Measurements from ENCODE around the gene CDYL. TPM values are rescaled to one million over a fixed set of nuclear protein-coding genes. Genes with fewer than 3 reads are reported as not detected.

CDYL gene
- total RNA-seq, 2 experiments from 2014 or later, result 31.1 to 31.2 TPM

DNA sequence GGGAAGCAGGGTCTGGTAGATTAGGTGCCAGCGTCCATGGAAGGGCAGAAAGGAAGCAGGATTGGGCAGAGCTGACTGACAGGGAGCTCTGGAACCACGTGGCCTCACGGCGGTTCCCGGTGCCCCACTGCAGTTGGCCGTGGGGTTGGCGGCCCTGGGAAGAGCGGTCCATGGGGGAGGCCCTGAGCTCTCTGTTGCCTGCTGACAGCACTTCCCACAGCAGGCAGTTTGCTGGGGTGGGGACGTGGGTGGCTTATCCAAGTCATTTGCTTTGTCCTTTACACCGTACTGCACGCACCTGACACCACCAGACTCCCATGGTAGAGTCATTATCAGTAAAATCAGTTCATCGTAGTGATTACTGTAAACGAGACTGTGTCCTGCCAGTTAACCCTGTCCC is 171.5 kb downstream of the CDYL start:
- Mint-ChIP-seq H3K4me1 (ENCODE audit: low read depth) (peaks cover 3% of the 10 kb centered on the region), H3K9me3 (no peaks in the 10 kb centered on the region), H3K27me3 (no peaks in the 10 kb centered on the region), H3K4me3 (no peak overlapping the region), H3K36me3 (ENCODE audit: low read depth) (peaks cover 19% of the 10 kb centered on the region), H3K27ac (no peak overlapping the region)
- no peak for ATAC-seq
- no peak for DNase-seq
- TF ChIP-seq, protein P1, sequence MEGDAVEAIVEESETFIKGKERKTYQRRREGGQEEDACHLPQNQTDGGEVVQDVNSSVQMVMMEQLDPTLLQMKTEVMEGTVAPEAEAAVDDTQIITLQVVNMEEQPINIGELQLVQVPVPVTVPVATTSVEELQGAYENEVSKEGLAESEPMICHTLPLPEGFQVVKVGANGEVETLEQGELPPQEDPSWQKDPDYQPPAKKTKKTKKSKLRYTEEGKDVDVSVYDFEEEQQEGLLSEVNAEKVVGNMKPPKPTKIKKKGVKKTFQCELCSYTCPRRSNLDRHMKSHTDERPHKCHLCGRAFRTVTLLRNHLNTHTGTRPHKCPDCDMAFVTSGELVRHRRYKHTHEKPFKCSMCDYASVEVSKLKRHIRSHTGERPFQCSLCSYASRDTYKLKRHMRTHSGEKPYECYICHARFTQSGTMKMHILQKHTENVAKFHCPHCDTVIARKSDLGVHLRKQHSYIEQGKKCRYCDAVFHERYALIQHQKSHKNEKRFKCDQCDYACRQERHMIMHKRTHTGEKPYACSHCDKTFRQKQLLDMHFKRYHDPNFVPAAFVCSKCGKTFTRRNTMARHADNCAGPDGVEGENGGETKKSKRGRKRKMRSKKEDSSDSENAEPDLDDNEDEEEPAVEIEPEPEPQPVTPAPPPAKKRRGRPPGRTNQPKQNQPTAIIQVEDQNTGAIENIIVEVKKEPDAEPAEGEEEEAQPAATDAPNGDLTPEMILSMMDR (IDR thresholded peaks at IDR 0.05), result no peak
- CTCF ChIA-PET, result no interaction called here
- intact Hi-C loops (cut with micrococcal nuclease), result no loop called here
- POLR2A ChIA-PET, result interaction anchor here (1.2 kb wide), 1 partner anchor 13 kb away, joined by 4 read pairs; no protein-coding TSS in a partner anchor

DNA sequence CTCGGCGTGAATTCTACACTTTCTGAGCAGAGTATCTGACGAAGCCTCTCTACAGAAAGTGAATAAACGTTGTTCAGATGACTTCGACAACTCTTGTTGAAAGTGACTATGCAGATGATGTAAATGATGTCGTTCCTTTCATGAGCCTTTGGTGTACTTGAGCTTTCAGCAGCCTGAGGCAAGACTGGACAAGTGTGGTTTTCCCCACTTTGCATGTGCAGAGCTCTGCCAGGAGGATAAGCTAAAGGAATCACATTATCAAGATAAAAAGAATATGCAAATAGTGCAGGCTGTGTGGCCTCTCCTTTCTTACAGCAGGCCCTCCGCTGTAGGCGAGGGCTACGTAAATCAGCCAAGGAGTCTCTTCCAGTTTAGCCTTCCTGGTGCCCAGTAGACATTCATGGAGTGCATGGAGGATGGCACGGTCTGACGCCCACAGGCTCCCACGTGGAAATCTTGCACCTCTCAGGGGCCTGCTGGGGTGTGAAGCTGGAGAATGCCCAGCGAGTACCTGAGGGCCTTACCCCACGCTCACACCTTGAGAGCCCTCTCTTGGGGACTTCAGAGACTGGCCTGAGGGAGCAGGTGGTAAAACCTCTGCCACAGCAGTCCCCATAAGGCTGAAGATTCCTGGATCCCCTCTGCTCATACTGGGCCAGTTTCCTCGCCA is 172.7 kb downstream of the CDYL start:
- Mint-ChIP-seq H3K27me3 (no peaks in the 10 kb centered on the region), H3K4me3 (no peak overlapping the region), H3K9me3 (no peaks in the 10 kb centered on the region), H3K4me1 (ENCODE audit: low read depth) (no peaks in the 10 kb centered on the region), H3K27ac (no peak overlapping the region), H3K36me3 (ENCODE audit: low read depth) (peaks cover 22% of the 10 kb centered on the region)
- ATAC-seq, result no peak
- POLR2A ChIA-PET, result no interaction called here
- no peak for DNase-seq
- CTCF ChIA-PET, result no interaction called here
- TF ChIP-seq, protein P1 (IDR thresholded peaks at IDR 0.05), result no peak
- intact Hi-C loops (cut with micrococcal nuclease), result no loop called here

DNA sequence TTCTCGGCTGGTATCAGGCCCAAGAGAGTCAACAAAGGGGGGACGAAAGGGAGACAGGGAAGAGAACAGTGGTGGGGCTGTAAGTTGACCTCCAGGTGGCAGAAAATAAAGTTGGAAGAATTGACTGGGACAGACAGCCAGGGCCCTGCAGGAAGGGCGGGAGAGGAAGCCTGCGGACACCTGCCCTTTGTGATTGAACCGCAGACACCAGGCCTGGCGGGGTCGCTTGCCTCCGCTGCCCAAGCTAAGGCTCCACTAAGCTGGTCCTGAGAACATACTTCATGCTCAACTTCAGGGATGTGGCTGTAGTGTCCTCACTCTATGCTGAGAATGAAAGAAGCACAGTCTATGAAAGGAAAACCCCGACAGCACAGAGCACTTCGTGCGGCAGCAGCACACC is 173.9 kb downstream of the CDYL start:
- ChIA-PET POLR2A (interaction anchor here (0.7 kb wide), 1 partner anchor 213 kb away, joined by 3 read pairs; no protein-coding TSS in a partner anchor), CTCF (no interaction called here)
- intact Hi-C loops (cut with micrococcal nuclease), result no loop called here

DNA sequence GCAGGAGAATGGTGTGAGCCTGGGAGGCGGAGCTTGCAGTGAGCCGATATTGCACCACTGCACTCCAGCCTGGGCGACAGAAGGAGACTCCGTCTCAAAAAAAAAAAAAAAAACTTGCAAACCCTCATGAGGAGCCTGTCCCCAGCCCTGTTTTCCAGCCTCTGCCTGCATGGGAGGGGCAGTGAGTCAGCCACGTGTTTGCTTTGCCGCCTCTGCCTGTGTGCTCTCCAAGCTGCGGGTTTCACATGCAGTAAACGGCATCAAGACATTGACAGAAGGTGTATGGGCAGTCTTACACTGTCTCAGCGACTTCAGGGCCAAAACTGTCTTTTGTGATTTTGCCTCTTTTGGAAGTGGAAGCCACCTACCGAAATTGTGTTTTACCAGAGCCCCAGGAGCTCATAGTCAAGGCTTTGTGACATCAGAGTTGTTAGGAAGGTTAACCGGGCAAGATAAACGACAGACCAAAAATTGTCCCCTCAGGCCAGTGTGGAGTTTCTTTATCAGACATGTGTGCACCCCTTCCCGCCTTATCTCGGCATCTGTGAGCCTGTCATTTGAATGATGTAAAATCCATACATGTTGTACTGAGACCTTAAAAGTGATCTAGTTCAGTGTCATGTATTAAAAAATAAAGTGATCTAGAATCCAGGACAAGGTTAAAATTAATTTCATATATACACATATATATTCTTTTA is 174.8 kb downstream of the CDYL start:
- no peaks in the 10 kb centered on the region for H3K9me3 Mint-ChIP-seq
- TF ChIP-seq, protein P1 (IDR thresholded peaks at IDR 0.05), result no peak
- ChIA-PET POLR2A (no interaction called here), CTCF (no interaction called here)
- no peak overlapping the region for H3K27ac Mint-ChIP-seq
- no peak for ATAC-seq
- H3K4me1 Mint-ChIP-seq (ENCODE audit: low read depth), result no peaks in the 10 kb centered on the region
- H3K36me3 Mint-ChIP-seq (ENCODE audit: low read depth), result peaks cover 14% of the 10 kb centered on the region
- DNase-seq, result no peak
- intact Hi-C loops (cut with micrococcal nuclease), result no loop called here
- H3K4me3 Mint-ChIP-seq, result no peak overlapping the region
- H3K27me3 Mint-ChIP-seq, result no peaks in the 10 kb centered on the region

More for the DNA sequence above, 173.9 kb downstream of the CDYL start:
- TF ChIP-seq, protein P1 (IDR thresholded peaks at IDR 0.05), result no peak
- no peak for DNase-seq
- H3K9me3 Mint-ChIP-seq, result no peaks in the 10 kb centered on the region
- no peak overlapping the region for H3K27ac Mint-ChIP-seq
- H3K27me3 Mint-ChIP-seq, result no peaks in the 10 kb centered on the region
- ATAC-seq, result no peak
- no peak overlapping the region for H3K4me3 Mint-ChIP-seq
- peaks cover 16% of the 10 kb centered on the region for H3K36me3 Mint-ChIP-seq (ENCODE audit: low read depth)
- H3K4me1 Mint-ChIP-seq (ENCODE audit: low read depth), result no peaks in the 10 kb centered on the region

DNA sequence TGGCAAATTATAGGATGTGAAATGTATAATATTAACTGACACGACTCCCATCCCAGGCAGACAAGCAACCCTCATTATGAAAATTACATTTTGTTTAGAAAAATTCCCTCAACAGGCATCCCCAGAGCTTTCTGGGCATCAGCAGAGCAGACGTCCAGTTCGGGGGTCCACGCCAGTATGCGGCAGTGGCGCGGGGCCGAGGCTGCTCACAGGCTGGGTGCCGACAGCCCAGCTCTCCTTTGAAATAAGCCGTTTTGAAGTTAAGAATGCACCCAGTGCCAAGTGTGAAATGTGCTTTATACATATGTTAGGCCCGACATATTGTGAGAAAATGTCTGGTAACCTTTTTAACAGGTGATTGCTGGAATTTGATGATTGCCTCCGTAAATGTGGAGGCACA is 177.2 kb downstream of the CDYL start:
- ATAC-seq, result no peak
- intact Hi-C loops (cut with micrococcal nuclease), result no loop called here
- CTCF ChIA-PET, result no interaction called here
- DNase-seq, result no peak
- Mint-ChIP-seq H3K4me1 (ENCODE audit: low read depth) (no peaks in the 10 kb centered on the region), H3K9me3 (no peaks in the 10 kb centered on the region), H3K27me3 (no peaks in the 10 kb centered on the region), H3K27ac (no peak overlapping the region), H3K4me3 (no peak overlapping the region), H3K36me3 (ENCODE audit: low read depth) (peaks cover 14% of the 10 kb centered on the region)
- POLR2A ChIA-PET, result interaction anchor here (0.9 kb wide), 1 partner anchor 175 kb away, joined by 3 read pairs; no protein-coding TSS in a partner anchor
- TF ChIP-seq, protein P1 (IDR thresholded peaks at IDR 0.05), result no peak

All from activated CD8-positive, alpha-beta T cell treated with anti-CD3 and anti-CD28 coated beads for 36 hours (primary cell).